ENCODE results near the gene LAMA2.

GRCh38 chr6:129114636-129115391 lies 231.9 kb downstream of the LAMA2 start:
- TF ChIP-seq, protein P1, sequence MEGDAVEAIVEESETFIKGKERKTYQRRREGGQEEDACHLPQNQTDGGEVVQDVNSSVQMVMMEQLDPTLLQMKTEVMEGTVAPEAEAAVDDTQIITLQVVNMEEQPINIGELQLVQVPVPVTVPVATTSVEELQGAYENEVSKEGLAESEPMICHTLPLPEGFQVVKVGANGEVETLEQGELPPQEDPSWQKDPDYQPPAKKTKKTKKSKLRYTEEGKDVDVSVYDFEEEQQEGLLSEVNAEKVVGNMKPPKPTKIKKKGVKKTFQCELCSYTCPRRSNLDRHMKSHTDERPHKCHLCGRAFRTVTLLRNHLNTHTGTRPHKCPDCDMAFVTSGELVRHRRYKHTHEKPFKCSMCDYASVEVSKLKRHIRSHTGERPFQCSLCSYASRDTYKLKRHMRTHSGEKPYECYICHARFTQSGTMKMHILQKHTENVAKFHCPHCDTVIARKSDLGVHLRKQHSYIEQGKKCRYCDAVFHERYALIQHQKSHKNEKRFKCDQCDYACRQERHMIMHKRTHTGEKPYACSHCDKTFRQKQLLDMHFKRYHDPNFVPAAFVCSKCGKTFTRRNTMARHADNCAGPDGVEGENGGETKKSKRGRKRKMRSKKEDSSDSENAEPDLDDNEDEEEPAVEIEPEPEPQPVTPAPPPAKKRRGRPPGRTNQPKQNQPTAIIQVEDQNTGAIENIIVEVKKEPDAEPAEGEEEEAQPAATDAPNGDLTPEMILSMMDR (IDR thresholded peaks at IDR 0.05), result no peak
- TF ChIP-seq POLR2A (IDR thresholded peaks at IDR 0.05) (no peak), POLR2AphosphoS5 (IDR thresholded peaks at IDR 0.05) (no peak)

Measured in stomach (tissue), 4 donors.